A549 (cell line): Measurements from ENCODE around the gene MED13L. TPM values are rescaled to one million over a fixed set of nuclear protein-coding genes. Genes with fewer than 3 reads are reported as not detected.

ENCODE experiments used
- ATAC-seq, 2 experiments: fragments of 200-7000 bp in 1 of 2; fragments of >200 bp in 1 of 2; cut with Nextera tagmentation in 1 of 2; cut with Tn5 transposase in 1 of 2; 3 replicates each; pipeline versions ENCODE4 v1.8.0 to v1.9.1; 2018 to 2020; ENCODE audit warnings: mild to moderate bottlenecking in 1 of 2, moderate library complexity in 1 of 2
- CTCF ChIA-PET: fragments of 300-600 bp; sonication (Branson Sonifier 250); formaldehyde crosslinking; extraction: SDS; loops from one replicate; lab custom pipeline; 2021; ENCODE audit warnings: antibody characterized with exemption, inconsistent platforms; lab: Yijun Ruan, JAX
- POLR2A ChIA-PET: fragments of 350-600 bp; formaldehyde crosslinking; extraction: SDS; loops from one replicate; lab custom pipeline; 2021; ENCODE audit warnings: antibody characterized with exemption, inconsistent platforms; lab: Yijun Ruan, JAX
- DNase-seq, 2 experiments: peaks; one replicate each; pipeline versions ENCODE4 v3.0.0 to v3.0.0-alpha.2; 2011 to 2016; ENCODE audit warnings: low read depth in 1 of 2, low spot score in 1 of 2
- FAIRE-seq: peaks from 2 replicates; lab custom pipeline; 2011; peaks lifted over from hg19 to GRCh38; lab: Jason Lieb, UNC
- H3K27ac ChIP-seq, 2 experiments: fragments of >200 bp; sonication (Bioruptor Twin); formaldehyde crosslinking; 3 replicates each; pipeline ENCODE4 v1.5.1; 2016 to 2017
- H3K4me1 ChIP-seq: fragments of >200 bp; sonication (Bioruptor Twin); formaldehyde crosslinking; 3 replicates; pipeline ENCODE4 v1.6.1; 2016
- H3K4me2 ChIP-seq: fragments of >200 bp; sonication (Bioruptor Twin); formaldehyde crosslinking; 3 replicates; pipeline ENCODE4 v1.6.1; 2016
- H3K4me3 ChIP-seq: fragments of >200 bp; sonication (Bioruptor Twin); formaldehyde crosslinking; 3 replicates; pipeline ENCODE4 v1.5.1; 2016
- H3K9me3 ChIP-seq: fragments of >200 bp; sonication (Bioruptor Twin); formaldehyde crosslinking; 3 replicates; pipeline ENCODE4 v1.6.1; 2016
- ATOH8 ChIP-seq: fragments of 250-450 bp; sonication (Bioruptor Pico); IDR thresholded peaks from 2 replicates; pipeline ENCODE4 v1.5.0; 2020; ENCODE audit warnings: low read depth, mild to moderate bottlenecking, moderate library complexity
- BHLHE40 ChIP-seq: IDR thresholded peaks from 2 replicates; pipeline ENCODE4 v1.6.1; 2012; ENCODE audit warnings: low read depth, low read length, inconsistent platforms
- CBX2 ChIP-seq: fragments of 200-600 bp; sonication (generic); IDR thresholded peaks from 2 replicates; pipeline ENCODE4 v1.6.1; 2016; ENCODE audit warnings: low read depth, mild to moderate bottlenecking, borderline replicate concordance
- CEBPB ChIP-seq, 2 experiments: fragments of >200 bp in 1 of 2; sonication (Bioruptor Twin) in 1 of 2; formaldehyde crosslinking in 1 of 2; IDR thresholded peaks; 2 replicates each; pipeline ENCODE4 v1.6.1; 2012 to 2016
- CHD2 ChIP-seq: fragments of 150-350 bp; IDR thresholded peaks from 2 replicates; pipeline ENCODE4 v1.6.1; 2014; ENCODE audit warnings: low read length; ENCODE audit not compliant: partially characterized antibody
- CHD4 ChIP-seq: fragments of 200-600 bp; sonication (generic); IDR thresholded peaks from 2 replicates; pipeline ENCODE4 v1.6.1; 2016; ENCODE audit warnings: antibody characterized with exemption, mild to moderate bottlenecking, borderline replicate concordance
- E2F6 ChIP-seq: IDR thresholded peaks from 2 replicates; pipeline ENCODE4 v1.6.1; 2012; ENCODE audit warnings: low read depth, borderline replicate concordance
- EHF ChIP-seq: fragments of 250-450 bp; sonication (Bioruptor Pico); IDR thresholded peaks from 2 replicates; pipeline ENCODE4 v1.5.0; 2020; ENCODE audit warnings: mild to moderate bottlenecking
- ELK1 ChIP-seq: fragments of 150-350 bp; IDR thresholded peaks from 2 replicates; pipeline ENCODE4 v1.6.1; 2014; ENCODE audit warnings: low read depth, mild to moderate bottlenecking, low read length
- HEYL ChIP-seq: fragments of 250-450 bp; sonication (Bioruptor Pico); IDR thresholded peaks from 2 replicates; pipeline ENCODE4 v1.8.0; 2021; ENCODE audit warnings: mild to moderate bottlenecking, moderate library complexity
- HOXA7 ChIP-seq: fragments of 250-450 bp; sonication (Bioruptor Pico); IDR thresholded peaks from 2 replicates; pipeline ENCODE4 v1.5.0; 2020; ENCODE audit warnings: mild to moderate bottlenecking, moderate library complexity
- MAFK ChIP-seq: fragments of 450-650 bp; IDR thresholded peaks from 2 replicates; pipeline ENCODE4 v1.6.1; 2014; ENCODE audit not compliant: partially characterized antibody
- MAX ChIP-seq: IDR thresholded peaks from 2 replicates; pipeline ENCODE4 v1.6.1; 2012
- MAZ ChIP-seq: fragments of 150-350 bp; IDR thresholded peaks from 2 replicates; pipeline ENCODE4 v1.6.1; 2014; ENCODE audit warnings: antibody characterized with exemption, low read depth, low read length, borderline replicate concordance
- NPAS2 ChIP-seq: fragments of 250-450 bp; sonication (Bioruptor Pico); IDR thresholded peaks from 2 replicates; pipeline ENCODE4 v1.8.0; 2022; ENCODE audit warnings: mild to moderate bottlenecking, moderate library complexity, borderline replicate concordance
- NR3C1 ChIP-seq: fragments of >200 bp; sonication (Bioruptor Twin); formaldehyde crosslinking; IDR thresholded peaks from 3 replicates; pipeline ENCODE4 v1.6.1; 2017
- PBX3 ChIP-seq: IDR thresholded peaks from 2 replicates; pipeline ENCODE4 v1.6.1; 2012
- PHF8 ChIP-seq: fragments of 200-600 bp; sonication (generic); IDR thresholded peaks from 2 replicates; pipeline ENCODE4 v1.6.1; 2016; ENCODE audit warnings: low read depth, mild to moderate bottlenecking, antibody characterized with exemption, moderate library complexity, borderline replicate concordance
- SREBF2 ChIP-seq: fragments of 450-650 bp; IDR thresholded peaks from 2 replicates; pipeline ENCODE4 v1.6.1; 2014; ENCODE audit warnings: mild to moderate bottlenecking, moderate library complexity
- TFCP2L1 ChIP-seq: fragments of 250-450 bp; sonication (Bioruptor Pico); IDR thresholded peaks from 2 replicates; pipeline ENCODE4 v1.5.0; 2021; ENCODE audit warnings: mild to moderate bottlenecking
- ZSCAN20 ChIP-seq: fragments of 250-450 bp; sonication (Bioruptor Pico); IDR thresholded peaks from 2 replicates; pipeline ENCODE4 v1.8.0; 2022; ENCODE audit warnings: mild to moderate bottlenecking, moderate library complexity
- WGBS: methylation state at CpG from one replicate; pipeline ENCODE4 v1.1.6; 2017; ENCODE audit errors: missing lambda C conversion rate; 5-methylcytosine and 5-hydroxymethylcytosine counted together
- polyA plus RNA-seq, 4 experiments: library from polyadenylated mRNA; depleted of rRNA in 3 of 4; stranded (reverse); fragments of >200 nt; fragmentation: RNase III in 1 of 4; extraction: RNeasy Plus Mini Kit Qiagen cat#74134 plus additional on column Dnase treatment in 1 of 4; gene quantifications; 2 replicates in 3 of 4; 3 replicates in 1 of 4; pipeline ENCODE4 v1.2.3, GENCODE V29; 2011 to 2017

Gene MED13L
- polyA plus RNA-seq, 2 of the 4 experiments (the other 2 are of a cell fraction) = 23.2 to 134 TPM

- FAIRE-seq = no peak
- H3K27ac ChIP-seq = no peak overlapping the region
Measured at GRCh38 chr12:116078396-116078795, 199.1 kb downstream of the MED13L start.

GRCh38 chr12:116077431-116077830 is 200.1 kb downstream of the MED13L start:
- ATAC-seq (no peak), FAIRE-seq (no peak), DNase-seq (no peak)
- H3K4me2 ChIP-seq = no peak overlapping the region
- no peaks in the 10 kb centered on the region for H3K9me3 ChIP-seq
- POLR2A ChIA-PET = no interaction called here
- no peaks in the 10 kb centered on the region for H3K4me1 ChIP-seq
- CTCF ChIA-PET = interaction anchor here (1.2 to 3.0 kb wide), 3 partner anchors 10 to 159 kb away, joined by 3 to 10 read pairs (median 4); no protein-coding TSS in a partner anchor
- no peak overlapping the region for H3K4me3 ChIP-seq
- TF ChIP-seq NR3C1 = no peak
- no peak for TF ChIP-seq EHF (CRISPR knock-in tag)
- TF ChIP-seq MAZ = no peak
- no peak for TF ChIP-seq NPAS2
- no peak for TF ChIP-seq E2F6
- TF ChIP-seq CEBPB (IDR thresholded peaks at IDR 0.05) = no peak
- TF ChIP-seq, all 56 proteins: peak for 0
- no peak overlapping the region for H3K27ac ChIP-seq

More at GRCh38 chr12:116078396-116078795, 199.1 kb downstream of the MED13L start:
- ChIA-PET CTCF (interaction anchor here (1.2 kb wide), 1 partner anchor 10 kb away, joined by 5 read pairs; no protein-coding TSS in a partner anchor), POLR2A (interaction anchor here (0.6 kb wide), 1 partner anchor 16 kb away, joined by 3 read pairs; no protein-coding TSS in a partner anchor)
- no peaks in the 10 kb centered on the region for H3K4me1 ChIP-seq
- TF ChIP-seq CHD2 = no peak
- no peak for TF ChIP-seq TFCP2L1 (CRISPR knock-in tag)
- TF ChIP-seq NPAS2 = no peak
- no peak for TF ChIP-seq CEBPB (IDR thresholded peaks at IDR 0.05)
- no peak for TF ChIP-seq HOXA7 (CRISPR knock-in tag)
- TF ChIP-seq CHD4 = no peak
- no peak for TF ChIP-seq ATOH8 (CRISPR knock-in tag)
- H3K9me3 ChIP-seq = no peaks in the 10 kb centered on the region
- ATAC-seq (no peak), DNase-seq (no peak)
- no peak overlapping the region for H3K4me2 ChIP-seq
- H3K4me3 ChIP-seq = no peak overlapping the region
- WGBS = 98% methylated on average over 1 of the region's 1 CpG

- TF ChIP-seq MAX (no peak), E2F6 (no peak), BHLHE40 (no peak), HEYL (no peak), CBX2 (no peak), MAFK (no peak), ZSCAN20 (no peak), PBX3 (no peak), PHF8 (no peak), NPAS2 (no peak), SREBF2 (no peak), ELK1 (no peak)
- H3K9me3 ChIP-seq = no peaks in the 10 kb centered on the region
- ChIA-PET POLR2A (no interaction called here), CTCF (interaction anchor here (0.7 to 3.0 kb wide), 5 partner anchors 9 to 160 kb away, joined by 3 to 10 read pairs (median 5); no protein-coding TSS in a partner anchor)
- no peak overlapping the region for H3K4me3 ChIP-seq
- H3K4me1 ChIP-seq = no peaks in the 10 kb centered on the region
- H3K27ac ChIP-seq = no peak overlapping the region
- no peak overlapping the region for H3K4me2 ChIP-seq
- ATAC-seq = no peak
- WGBS = 89% methylated on average over 1 of the region's 1 CpG
- no peak for FAIRE-seq
- DNase-seq = no peak
Measured at GRCh38 chr12:116076399-116076798, 201.1 kb downstream of the MED13L start.
